GM12891 (cell line): Measurements from ENCODE around the gene ANKRD16.

Experiments used
- POLR2A ChIP-seq: IDR thresholded peaks from 2 replicates; pipeline ENCODE4 v1.6.1; 2011; ENCODE audit warnings: low read depth, low read length, control low read depth
- POLR2AphosphoS5 ChIP-seq: IDR thresholded peaks from 2 replicates; pipeline ENCODE4 v1.6.1; 2011; ENCODE audit warnings: low read depth, low read length, control low read depth
- POU2F2 ChIP-seq: IDR thresholded peaks from 2 replicates; pipeline ENCODE4 v1.6.1; 2011; ENCODE audit warnings: low read depth, mild to moderate bottlenecking, control low read depth, low read length, moderate library complexity
- SPI1 ChIP-seq: IDR thresholded peaks from 2 replicates; pipeline ENCODE4 v1.6.1; 2011; ENCODE audit warnings: low read depth, low read length, control low read depth
- TAF1 ChIP-seq: IDR thresholded peaks from 2 replicates; pipeline ENCODE4 v1.6.1; 2011; ENCODE audit warnings: low read depth, low read length, control low read depth

- no peak for TF ChIP-seq POLR2AphosphoS5
- TF ChIP-seq POLR2A = no peak
- no peak for TF ChIP-seq POU2F2
- no peak for TF ChIP-seq SPI1
- no peak for TF ChIP-seq TAF1
These were observed 29.1 kb upstream of the ANKRD16 start for GRCh38 chr10:5918763-5919162.
